ENCODE results near the gene ARAP1.

The ARAP1 gene

DNA sequence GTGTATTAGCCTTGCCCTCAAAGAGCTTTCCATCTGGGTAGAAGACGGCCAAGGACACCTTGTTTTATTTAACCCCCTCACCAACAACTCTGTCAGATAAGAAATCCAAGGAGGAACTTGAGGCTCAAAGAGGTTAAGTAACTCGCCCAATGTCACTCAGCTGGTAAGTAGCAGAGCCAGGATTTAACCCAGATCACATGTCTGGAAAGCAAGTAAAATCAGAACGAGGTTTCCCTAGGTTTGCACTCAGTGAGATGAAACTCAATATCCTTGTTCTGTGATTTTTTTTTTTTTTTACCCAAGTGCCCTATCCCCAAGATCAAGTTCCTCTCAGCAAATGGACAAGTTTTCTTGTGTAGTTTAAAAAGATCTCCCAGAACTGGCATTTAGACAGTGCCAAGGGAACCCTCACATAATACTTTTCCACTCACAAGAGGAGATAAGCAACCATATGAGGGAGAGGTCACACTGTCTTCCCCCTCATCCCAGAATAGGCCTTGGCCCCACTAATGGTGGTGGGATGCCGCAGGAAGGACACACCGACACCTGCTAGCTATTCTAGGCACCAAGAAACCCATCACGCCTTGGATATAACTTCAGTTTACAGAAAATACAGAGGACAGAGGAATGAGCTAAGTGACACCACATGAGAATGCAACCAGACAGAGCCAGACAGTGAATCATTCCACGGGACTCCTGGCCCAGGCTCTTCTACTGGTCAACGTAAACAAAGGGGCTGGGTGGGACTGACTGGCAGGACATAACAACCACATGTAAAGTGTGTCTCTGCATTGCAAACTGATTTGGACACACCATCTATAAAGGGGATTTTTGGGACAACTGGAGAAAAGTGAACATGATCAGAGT, 8.6 kb upstream of the ARAP1 start:
- no peak for DNase-seq

DNA sequence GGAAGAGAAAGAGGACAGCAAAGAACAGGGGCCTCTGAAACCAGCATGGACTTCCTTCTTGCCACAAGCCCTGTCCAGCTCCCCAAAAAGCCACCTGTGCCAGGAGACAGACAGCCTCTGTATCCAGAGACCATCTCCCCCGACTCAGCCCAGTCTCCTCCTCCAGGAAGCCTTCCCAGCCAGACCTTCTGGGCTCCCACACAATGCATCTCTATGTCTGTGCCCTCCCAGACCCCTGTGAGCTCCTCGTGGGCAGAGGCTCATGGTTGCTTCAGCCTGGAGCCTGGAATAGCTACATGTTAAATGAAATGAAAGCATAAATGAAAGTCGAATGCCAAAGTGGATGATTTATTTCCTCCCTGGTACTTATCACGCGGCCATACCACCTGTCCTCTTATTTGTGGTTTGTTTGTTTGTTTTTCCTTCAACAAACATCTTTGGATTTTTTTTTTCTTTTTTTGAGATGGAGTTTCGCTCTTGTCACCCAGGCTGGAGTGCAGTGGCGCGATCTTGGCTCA, 7.3 kb upstream of the ARAP1 start:
- DNase-seq = no peak

DNA sequence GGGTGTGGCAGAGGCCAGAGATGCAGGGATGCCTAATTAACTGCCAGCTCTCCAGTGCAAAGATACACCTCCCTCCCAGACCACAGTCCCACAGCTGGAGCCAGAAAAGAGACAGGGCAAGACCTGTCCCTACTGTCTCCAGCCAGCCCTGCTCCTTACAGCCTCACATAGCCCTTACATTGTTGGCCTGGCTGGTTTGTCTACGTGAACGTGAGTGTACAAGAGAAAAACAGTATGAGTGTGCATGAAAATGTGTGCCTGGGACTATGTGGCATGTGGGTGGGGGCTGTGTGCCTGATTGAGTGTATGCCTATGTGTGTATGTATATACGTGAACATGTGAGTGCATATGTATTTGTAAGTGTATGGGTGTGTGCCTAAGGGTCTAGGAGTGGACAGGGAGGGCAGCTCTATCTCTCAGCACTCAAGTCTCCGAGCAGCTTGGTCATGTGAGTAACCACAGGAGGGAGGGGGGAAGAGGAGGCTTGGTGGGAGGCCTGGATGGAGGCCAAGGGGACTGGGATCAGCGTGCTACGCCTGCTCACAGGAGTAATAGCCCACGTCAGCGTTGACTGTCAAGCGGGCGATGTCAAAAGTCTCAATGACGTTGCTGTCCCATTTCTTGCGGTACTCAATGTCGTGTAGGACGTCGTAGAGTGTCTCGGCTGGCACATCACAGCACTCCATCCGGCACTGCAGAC, 6.6 kb upstream of the ARAP1 start:
- no peak for DNase-seq

DNA sequence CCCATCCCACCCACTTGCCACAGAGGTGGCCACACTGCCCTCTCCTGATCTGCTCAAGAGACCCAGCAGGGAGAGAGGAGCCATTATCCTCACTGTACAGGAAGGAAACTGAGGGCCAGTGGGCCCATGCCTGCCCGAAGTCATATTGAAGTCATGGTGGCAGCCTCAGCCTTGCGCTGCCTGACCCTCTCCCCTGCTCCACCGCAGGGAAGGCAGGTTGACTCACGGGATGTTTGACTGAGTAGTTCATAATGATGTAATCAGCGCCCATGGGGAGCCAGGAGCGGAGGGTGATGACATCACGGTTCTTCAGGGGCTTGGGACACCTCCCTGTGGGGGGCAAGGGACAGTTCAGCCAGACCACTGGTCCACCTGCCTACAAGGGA, 6.1 kb upstream of the ARAP1 start:
- DNase-seq = no peak

DNA sequence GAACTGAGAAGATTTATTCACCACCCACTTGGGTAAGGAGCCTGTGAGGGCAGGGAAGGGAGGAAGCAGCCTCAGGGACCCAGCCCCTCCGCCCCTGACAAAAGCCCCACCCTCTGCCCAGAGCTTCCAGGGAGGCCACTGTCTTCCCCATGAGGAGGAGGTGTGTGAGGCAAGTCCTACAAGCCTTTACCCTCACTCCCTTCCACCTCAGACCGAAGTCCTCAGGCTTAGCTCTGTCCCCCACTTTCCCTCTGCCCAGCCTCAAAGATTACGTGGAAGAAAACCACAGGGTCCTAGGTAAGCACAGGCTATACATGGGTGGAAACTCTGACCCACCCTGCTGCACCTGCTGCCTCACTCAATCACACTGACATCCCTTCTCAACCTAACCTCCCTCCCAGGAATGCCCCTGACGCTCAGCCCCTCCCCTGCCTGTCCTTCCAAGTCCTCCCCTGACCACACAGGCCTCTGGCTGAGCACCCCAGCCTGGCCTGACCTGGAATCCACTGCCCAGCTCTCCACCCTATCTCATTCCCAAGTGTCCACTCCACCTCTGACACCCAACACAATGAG, 3.6 kb upstream of the ARAP1 start:
- no peak for DNase-seq

DNA sequence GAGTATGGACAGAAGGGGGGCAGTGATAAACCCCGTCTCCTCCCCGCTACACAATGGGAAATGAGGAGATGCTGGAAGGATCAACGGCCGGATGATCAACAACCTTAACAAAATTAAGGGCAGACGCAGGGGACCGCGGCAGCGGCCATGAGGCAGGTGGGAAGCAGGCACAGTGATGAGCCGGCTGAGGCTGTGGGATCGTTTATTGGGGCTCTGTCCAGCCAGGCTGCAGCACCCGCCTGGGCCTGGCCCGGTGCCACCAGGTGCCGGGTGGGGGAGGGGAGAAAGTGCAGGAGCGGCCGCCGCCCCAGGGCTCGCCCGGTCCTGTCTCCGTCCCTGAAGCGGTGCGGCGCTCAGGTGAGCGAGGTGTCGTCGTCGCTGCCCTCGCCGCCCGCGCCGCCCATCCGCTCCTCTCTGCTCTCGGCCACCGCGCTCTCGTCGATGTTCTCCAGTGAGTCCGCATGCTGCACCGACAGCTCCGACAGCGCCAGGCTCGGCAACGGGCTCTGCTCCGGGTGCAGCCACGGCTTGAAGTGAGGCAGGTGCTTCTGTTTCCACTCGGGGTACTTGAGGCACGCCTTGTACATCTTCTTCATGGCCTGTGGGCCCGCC, 2.4 kb upstream of the ARAP1 start:
- DNase-seq = no peak

GRCh38 chr11:72754149-72754543, 1.9 kb upstream of the ARAP1 start:
- no peak for DNase-seq

DNA sequence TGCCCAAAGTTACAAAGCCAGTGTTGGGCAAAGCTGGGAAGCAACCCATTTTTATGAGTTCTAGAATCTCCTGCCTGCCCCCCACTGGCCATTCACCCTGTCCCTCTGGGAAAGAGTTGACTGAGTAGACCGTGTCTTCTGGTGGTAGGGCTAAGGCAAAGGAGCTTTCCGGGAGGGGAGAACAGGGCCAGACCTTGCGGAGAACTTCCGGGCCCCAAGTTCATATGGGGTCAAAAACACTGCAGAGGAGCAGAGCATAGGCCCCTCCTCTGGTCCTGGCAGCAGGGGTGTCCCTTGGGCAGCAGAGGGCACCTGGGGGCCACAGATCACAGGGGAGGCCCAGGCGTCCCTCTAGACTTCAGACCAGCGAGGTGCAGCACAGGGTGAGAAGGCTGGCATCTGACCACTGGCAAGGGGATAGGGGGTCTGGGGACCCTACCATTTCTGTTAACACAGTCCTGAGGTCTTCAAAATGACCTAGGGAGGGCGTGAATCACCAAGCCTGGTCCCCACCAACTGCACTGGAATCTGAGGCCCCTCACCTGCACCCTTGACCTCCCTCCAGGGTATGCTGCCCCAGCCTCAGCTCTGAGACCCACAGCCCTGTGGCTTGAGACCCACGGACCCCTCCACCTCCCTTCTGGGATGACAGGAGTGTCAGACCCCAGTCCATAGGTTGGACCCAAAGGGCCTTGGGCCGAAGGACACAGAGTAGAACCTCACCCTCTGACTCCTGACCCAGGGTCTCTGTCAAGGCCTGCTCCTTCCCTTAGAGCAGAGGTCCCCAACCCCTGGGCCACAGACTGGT, 1.3 kb upstream of the ARAP1 start:
- DNase-seq = no peak

DNA sequence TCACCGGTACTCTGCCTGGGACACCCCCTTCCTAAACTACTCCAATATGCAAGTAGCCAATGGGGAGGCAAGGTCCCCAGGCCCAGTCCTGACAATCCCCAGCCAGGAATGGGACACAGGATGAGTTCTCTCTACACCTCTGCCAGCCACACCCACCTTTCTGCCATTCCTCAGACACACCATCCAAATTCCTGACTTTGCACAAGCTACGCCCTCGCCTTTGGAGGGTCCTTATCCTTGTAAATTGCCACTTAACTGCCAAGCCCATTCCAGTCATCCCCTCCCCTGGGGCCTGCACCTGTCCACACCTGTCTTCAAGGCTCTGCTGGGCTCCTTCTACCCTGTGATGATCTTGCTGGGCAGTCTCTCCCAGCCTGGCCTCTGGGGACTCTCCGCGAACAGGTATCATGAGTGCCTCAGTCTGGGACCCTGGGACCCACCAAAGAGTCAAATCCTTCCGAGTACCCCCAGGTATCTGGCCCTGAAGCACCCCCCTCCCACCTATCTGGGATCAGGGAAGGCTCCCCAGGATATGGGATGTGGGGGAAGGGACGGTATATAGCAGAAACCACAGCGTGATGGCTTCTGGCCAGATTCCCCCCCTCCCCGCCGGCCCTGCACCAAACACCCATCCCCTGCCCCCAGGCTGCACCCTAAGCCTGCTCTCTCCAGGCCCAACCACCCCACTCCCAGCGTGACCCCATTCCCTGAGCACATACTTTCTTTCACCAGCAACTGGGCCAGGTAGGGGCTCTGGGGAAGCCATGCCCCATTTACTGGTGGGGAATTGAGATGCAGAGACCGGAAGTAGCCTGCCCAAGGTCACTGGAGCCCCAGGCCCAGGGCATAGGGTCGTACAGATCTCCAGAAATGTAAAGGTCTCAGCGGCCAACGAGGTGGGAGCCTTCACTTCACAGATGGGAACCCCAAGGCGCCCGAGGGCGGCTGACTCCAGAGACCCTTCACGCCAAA, 806 bp downstream of the ARAP1 start:
- no peak for DNase-seq

DNA sequence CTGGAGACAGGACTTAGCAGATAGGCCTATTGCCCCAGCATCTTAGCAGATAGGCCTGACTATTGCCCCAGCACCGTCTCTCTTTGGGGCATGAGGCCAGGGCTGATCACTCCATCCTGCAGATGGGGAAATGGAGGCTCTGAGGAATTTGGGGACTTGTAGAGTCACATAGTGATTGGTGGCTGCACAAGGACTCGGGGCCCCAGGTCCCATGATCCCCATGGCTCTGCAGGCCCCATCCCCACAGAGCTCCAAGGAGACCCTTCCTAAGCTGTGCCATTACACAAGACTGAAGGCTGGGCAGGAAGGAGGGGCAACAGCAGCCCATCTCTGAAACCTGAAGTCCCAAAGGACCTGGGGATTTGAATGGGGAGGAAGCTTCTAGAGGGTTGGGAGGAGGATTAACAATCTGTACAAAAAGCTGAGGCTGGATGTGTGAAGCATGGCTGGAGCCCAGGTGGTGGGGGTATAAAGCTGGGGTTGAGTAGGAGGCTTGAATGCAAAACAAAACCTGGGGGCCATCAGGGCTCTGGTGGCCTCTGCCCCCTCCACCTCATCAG, 1.6 kb downstream of the ARAP1 start:
- DNase-seq = no peak

- DNase-seq = no peak
Observed at GRCh38 chr11:72750086-72750485, 2.1 kb downstream of the ARAP1 start.

- DNase-seq = no peak
Observed at GRCh38 chr11:72747289-72747855, 4.8 kb downstream of the ARAP1 start.

DNA sequence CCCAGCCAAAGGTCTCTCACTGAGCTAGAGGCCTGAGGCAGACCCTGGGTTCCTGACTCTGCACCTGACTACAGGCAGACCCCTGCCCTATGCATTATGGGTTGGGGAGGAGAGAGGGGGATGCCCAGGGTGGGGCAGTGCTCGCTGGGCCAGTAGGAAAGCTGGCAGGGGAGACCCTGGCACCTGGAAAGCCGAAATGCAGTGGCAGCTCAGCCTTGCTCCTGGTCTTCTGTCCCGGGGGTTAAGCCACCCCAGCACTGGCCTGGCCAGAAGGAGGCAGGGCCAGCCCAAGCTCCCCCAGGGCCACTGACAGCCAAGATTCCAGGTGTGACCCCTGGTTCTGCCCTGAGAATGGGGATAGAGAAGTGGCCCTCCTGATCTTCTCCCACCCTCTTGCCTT, 5.4 kb downstream of the ARAP1 start:
- no peak for DNase-seq

GRCh38 chr11:72745925-72746550, 6.2 kb downstream of the ARAP1 start:
- no peak for DNase-seq

GRCh38 chr11:72745511-72745910, 6.7 kb downstream of the ARAP1 start:
- no peak for DNase-seq

DNA sequence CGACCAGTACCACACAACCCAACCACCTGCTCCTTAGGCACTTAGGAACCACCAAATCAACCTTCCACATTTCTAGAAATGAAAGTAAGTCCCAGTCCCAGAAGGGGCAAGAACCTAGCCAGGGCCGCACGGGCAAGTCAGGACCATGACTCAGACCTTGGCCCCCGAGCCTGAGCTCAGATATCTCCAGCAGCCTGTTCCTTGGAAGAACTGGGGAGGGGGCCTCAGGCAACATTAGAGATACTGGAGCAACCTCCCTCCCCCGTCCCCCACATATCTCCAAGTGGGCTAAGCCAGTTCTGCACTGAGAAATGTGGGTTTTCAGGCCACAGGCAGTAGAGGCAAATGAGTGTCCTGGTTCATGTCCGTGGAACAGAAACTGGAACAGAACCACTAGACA, 7.7 kb downstream of the ARAP1 start:
- DNase-seq = no peak

GRCh38 chr11:72743321-72744221, 8.6 kb downstream of the ARAP1 start:
- DNase-seq = no peak

DNA sequence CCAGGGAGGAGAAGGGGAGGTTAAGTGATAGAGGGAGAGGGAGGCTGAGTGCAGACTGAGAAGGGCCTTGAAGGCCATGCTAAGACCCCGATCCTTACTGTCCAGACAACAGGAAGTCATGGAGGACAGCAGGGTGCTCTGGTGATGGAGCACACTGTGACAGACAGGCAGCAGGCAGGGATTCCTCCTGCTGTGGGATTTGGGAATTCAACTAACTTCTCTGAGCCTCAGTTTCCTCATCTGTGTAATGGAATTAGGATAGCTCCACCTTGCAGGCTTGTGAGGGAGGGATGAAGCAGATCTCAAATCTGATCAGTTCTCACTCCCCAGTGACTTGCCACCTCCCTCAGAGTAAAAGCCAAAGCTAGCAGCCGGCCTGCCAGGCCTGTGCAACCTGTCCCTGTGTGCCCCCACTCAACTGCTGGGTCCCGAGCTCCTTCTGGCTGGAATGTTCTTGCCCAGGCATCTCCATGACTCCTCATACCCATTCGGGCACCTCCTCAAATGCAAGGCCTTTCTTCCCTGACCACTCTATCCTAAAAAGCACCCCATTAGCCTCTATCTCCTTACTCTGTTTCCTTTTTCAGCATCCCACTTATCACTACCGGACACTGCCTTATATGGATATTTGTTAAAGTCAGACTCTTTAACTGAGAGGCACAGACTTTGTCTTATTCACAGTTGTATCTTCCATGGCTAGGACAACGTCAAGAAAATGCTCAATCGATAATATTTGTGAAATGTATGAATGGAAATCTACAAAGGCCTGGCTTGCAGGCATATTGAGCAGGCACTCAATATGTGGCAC, 9.5 kb downstream of the ARAP1 start:
- no peak for DNase-seq
